Measurements from ENCODE around the gene GNAT1. TPM values are rescaled to one million over a fixed set of nuclear protein-coding genes. Genes with fewer than 3 reads are reported as not detected.

GNAT1 gene
- total RNA-seq, 1 experiment from 2014 or later: not detected

DNA sequence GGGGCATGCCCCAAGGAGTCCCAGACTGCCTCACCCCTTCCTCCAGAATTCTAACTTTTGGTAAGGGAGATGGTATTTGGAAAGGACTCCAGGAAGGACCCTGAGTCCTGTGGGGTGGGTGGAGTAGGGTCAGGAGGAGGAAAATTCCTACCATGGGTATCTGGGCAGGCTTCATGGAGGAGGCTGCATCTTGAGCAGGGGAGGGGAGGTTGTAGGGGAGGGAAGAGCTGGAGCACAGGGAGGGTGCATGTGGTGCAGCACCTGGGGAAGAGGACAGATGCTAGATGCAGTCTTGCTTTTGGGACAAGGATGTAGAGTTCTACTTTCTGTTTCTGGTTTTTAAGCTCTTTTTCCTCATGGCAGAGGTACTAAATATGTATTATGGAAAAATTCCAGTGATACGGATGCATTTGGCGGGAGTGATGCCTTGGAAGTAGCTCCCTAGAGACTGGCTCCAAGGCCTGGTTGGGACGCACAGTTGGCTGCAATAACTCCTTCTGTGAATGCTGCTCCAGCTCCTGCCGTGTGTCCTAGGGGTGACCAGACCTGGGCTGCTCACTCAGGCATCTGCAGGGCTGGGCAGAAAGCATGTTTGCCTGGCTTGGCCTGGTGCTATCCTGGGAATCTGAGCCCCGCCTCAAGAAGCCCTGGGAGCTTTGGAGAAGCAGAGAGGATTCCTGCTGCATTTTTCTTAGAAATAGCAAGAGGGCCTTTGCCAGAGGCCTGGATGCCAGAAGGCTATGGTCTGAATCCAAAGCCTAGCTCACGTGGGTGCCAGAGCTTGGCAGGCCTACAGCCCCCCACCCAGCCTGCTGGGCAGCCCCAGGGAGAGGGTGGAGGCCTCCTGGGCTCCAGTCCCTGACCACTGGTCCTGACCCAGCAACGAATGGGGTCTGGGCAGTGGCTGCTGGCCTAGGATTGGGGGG, 26.2 kb upstream of the GNAT1 start:
- peak overlapping the region in 2 of 3 experiments; percentile 64 to 65; a peak in 4 of 7 replicates for H3K27ac Mint-ChIP-seq

More for the DNA sequence above, 26.2 kb upstream of the GNAT1 start:
- Histone ChIP-seq H3K23me2 (ENCODE audit: insufficient read length, low read depth, low read length, poor library complexity, severe bottlenecking) (no peaks in the 10 kb centered on the region), H3K4me2 (ENCODE audit: insufficient read depth, insufficient read length, low read length) (no peak overlapping the region), H4K5ac (ENCODE audit: insufficient read length, low read depth, low read length) (no peak overlapping the region), H3K56ac (ENCODE audit: insufficient read length, low read depth, low read length) (no peak overlapping the region), H4K20me1 (ENCODE audit: control insufficient read depth, insufficient read depth, insufficient read length) (no peaks in the 10 kb centered on the region), H3K79me2 (ENCODE audit: insufficient read depth, low read length) (no peaks in the 10 kb centered on the region), H2AFZ (ENCODE audit: low read length) (no peak overlapping the region), H3K27ac (ENCODE audit: insufficient read length, low read depth, low read length) (no peak overlapping the region), H2BK120ac (ENCODE audit: low read depth, low read length, poor library complexity, severe bottlenecking) (no peak overlapping the region), H3K79me1 (ENCODE audit: insufficient read depth, low read depth, low read length, poor library complexity, severe bottlenecking) (no peaks in the 10 kb centered on the region), H3T11ph (ENCODE audit: low read length) (no peak overlapping the region), H3K14ac (ENCODE audit: insufficient read depth, low read length) (peak overlapping the region; percentile 39; the same call in 1 of the 2 replicates), H2BK12ac (ENCODE audit: insufficient read length, low read depth, low read length) (no peak overlapping the region), H4K8ac (replicated peaks; ENCODE audit: insufficient read length, low read depth, low read length) (no peak overlapping the region), H3K4ac (ENCODE audit: low read depth, low read length) (no peak overlapping the region), H4K91ac (ENCODE audit: insufficient read length, low read depth, low read length) (no peak overlapping the region), H3K9ac (ENCODE audit: extremely low read depth, insufficient read length, low read length) (no peak overlapping the region), H3K23ac (ENCODE audit: insufficient read length, low read depth, low read length) (no peak overlapping the region), H2BK15ac (ENCODE audit: low read depth, low read length) (no peak overlapping the region), H2BK5ac (ENCODE audit: insufficient read length, low read length) (no peak overlapping the region), H3K9me3 (ENCODE audit: control insufficient read depth, low read depth, low read length) (no peaks in the 10 kb centered on the region), H2AK5ac (ENCODE audit: insufficient read length, low read length) (no peak overlapping the region), H3K18ac (ENCODE audit: insufficient read length, low read depth, low read length) (no peak overlapping the region), H3K4me1 (ENCODE audit: insufficient read depth, low read length) (peaks cover 7% of the 10 kb centered on the region; the same call in 1 of the 2 replicates), H3K27me3 (ENCODE audit: insufficient read depth, low read length) (no peaks in the 10 kb centered on the region), H2BK20ac (ENCODE audit: low read depth, low read length, poor library complexity, severe bottlenecking) (no peak overlapping the region)
- no peaks in the 10 kb centered on the region; the same call in 1 of the 2 replicates for H3K27me3 Mint-ChIP-seq (ENCODE audit: low read depth)
- DNase-seq: no peak
- H3K4me1 Mint-ChIP-seq: peaks cover 31 to 46% of the 10 kb centered on the region in 2 experiments
- H3K9me3 Mint-ChIP-seq: no peaks in the 10 kb centered on the region
- no CpG with 5 or more reads among the region's 7 CpGs for WGBS (ENCODE audit: extremely low coverage, insufficient read length, low lambda C conversion rate)
- H3K36me3 Mint-ChIP-seq (ENCODE audit: insufficient read depth in 1 of 3, low read depth in 3 of 3): peaks cover 10 to 28% (median 22%) of the 10 kb centered on the region in 3 experiments
- TF ChIP-seq, protein P1, sequence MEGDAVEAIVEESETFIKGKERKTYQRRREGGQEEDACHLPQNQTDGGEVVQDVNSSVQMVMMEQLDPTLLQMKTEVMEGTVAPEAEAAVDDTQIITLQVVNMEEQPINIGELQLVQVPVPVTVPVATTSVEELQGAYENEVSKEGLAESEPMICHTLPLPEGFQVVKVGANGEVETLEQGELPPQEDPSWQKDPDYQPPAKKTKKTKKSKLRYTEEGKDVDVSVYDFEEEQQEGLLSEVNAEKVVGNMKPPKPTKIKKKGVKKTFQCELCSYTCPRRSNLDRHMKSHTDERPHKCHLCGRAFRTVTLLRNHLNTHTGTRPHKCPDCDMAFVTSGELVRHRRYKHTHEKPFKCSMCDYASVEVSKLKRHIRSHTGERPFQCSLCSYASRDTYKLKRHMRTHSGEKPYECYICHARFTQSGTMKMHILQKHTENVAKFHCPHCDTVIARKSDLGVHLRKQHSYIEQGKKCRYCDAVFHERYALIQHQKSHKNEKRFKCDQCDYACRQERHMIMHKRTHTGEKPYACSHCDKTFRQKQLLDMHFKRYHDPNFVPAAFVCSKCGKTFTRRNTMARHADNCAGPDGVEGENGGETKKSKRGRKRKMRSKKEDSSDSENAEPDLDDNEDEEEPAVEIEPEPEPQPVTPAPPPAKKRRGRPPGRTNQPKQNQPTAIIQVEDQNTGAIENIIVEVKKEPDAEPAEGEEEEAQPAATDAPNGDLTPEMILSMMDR (conservative IDR thresholded peaks at IDR 0.05): no peak
- no peak overlapping the region; a peak in 2 of 5 replicates for H3K4me3 Mint-ChIP-seq
